ENCODE results near the gene COG5. TPM values are rescaled to one million over a fixed set of nuclear protein-coding genes. Genes with fewer than 3 reads are reported as not detected.

The COG5 gene
- total RNA-seq, 1 donor from 2014 or later = 36.3 TPM

DNA sequence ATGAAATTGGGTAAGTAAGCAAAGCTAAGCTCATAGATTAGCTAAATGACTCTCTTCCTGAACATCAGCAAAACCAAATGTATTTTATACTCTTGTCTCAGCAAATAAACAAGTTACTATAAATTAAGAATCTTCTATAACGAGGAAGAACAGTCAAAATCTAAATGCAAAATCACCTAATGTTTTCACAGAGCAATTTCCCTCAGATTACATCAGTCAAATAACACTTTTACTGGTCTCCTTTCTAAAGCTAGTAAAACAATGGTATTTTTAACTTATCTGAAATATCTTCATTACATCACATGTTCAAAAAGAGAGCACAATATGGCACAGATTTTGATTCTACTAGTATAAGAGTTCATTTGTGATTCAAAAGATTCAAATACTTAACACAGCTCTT, 110.3 kb downstream of the COG5 start:
- TF ChIP-seq, protein P1, sequence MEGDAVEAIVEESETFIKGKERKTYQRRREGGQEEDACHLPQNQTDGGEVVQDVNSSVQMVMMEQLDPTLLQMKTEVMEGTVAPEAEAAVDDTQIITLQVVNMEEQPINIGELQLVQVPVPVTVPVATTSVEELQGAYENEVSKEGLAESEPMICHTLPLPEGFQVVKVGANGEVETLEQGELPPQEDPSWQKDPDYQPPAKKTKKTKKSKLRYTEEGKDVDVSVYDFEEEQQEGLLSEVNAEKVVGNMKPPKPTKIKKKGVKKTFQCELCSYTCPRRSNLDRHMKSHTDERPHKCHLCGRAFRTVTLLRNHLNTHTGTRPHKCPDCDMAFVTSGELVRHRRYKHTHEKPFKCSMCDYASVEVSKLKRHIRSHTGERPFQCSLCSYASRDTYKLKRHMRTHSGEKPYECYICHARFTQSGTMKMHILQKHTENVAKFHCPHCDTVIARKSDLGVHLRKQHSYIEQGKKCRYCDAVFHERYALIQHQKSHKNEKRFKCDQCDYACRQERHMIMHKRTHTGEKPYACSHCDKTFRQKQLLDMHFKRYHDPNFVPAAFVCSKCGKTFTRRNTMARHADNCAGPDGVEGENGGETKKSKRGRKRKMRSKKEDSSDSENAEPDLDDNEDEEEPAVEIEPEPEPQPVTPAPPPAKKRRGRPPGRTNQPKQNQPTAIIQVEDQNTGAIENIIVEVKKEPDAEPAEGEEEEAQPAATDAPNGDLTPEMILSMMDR (IDR thresholded peaks at IDR 0.05; ENCODE audit: insufficient read depth, low read length, severe bottlenecking) = no peak
- FAIRE-seq = no peak
- no peak overlapping the region for H3K4me3 ChIP-seq (ENCODE audit: low read depth, low read length)

DNA sequence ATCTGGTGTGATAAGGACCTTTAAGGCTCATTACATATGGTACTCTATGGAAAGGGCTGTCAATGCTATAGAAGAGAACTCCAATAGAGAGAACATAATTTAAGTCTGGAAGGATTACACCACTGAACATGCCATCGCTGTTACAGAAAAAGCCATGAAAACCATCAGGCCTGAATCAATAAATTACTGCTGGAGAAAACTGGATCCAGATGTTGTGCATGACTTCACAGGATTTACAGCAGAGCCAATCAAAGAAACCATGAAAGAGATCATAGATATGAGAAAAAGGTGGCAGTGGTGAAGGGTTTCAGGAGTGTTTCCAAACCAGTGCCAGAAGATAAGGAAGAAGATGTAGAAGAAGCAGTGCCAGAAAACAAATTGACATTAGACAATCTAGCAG, 112.8 kb downstream of the COG5 start:
- no peak for FAIRE-seq
- DNase-seq (ENCODE audit: low read depth) = no peak
- H3K4me3 ChIP-seq (ENCODE audit: low read depth, low read length) = no peak overlapping the region
- H3K27me3 ChIP-seq (ENCODE audit: control insufficient read depth, insufficient read depth, low read length) = no peaks in the 10 kb centered on the region
- TF ChIP-seq, protein P1 (IDR thresholded peaks at IDR 0.05; ENCODE audit: insufficient read depth, low read length, severe bottlenecking) = no peak
- H3K36me3 ChIP-seq (ENCODE audit: control insufficient read depth, insufficient read depth, low read length) = no peaks in the 10 kb centered on the region

More for the DNA sequence above, 110.3 kb downstream of the COG5 start:
- Histone ChIP-seq H3K27me3 (ENCODE audit: control insufficient read depth, insufficient read depth, low read length) (no peaks in the 10 kb centered on the region), H3K36me3 (ENCODE audit: control insufficient read depth, insufficient read depth, low read length) (no peaks in the 10 kb centered on the region)
- no peak for DNase-seq (ENCODE audit: low read depth)

DNA sequence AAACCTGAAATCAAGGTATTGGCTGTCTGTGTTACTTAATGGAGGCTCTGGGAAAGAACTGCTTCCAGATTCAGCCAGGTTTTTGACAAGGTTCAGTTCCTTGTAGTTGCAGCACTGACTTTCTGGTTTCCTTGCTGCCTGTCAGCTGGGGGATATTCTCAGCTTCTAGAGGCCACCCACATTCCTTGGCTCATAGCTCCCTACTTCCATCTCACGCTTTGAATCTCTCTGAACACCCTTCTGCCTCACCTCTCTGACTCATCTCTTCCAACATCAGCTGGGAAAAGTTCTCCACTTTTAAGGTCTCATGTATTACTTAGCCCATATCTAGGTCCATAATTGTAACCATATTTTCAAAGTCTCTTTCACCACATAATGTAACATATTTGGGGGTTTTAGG, 116.7 kb downstream of the COG5 start:
- FAIRE-seq (peak; percentile 18), DNase-seq (ENCODE audit: low read depth) (peak; percentile 50)
- no peak overlapping the region for H3K4me3 ChIP-seq (ENCODE audit: low read depth, low read length)
- TF ChIP-seq, protein P1 (IDR thresholded peaks at IDR 0.05; ENCODE audit: insufficient read depth, low read length, severe bottlenecking) = no peak
- no peaks in the 10 kb centered on the region for H3K36me3 ChIP-seq (ENCODE audit: control insufficient read depth, insufficient read depth, low read length)
- H3K27me3 ChIP-seq (ENCODE audit: control insufficient read depth, insufficient read depth, low read length) = no peaks in the 10 kb centered on the region

DNA sequence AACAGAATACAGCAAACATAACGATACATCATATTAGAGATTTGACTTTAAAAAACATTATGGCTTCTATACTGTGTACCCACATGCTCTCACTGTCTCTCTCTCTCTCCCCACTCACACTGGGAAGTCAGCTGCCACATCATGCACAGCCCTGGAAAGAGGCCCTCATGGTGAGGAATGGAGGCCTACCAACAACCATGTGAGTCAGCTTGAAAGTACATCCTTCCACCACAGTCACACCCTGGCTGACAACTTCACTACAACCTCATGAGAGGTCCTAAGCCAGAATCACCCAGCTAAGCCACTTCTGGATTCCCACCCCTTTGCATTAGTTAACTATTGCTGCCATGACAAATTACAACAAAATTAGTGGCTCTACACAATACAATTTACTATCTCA, 117.2 kb downstream of the COG5 start:
- FAIRE-seq = peak; percentile 47
- Histone ChIP-seq H3K36me3 (ENCODE audit: control insufficient read depth, insufficient read depth, low read length) (no peaks in the 10 kb centered on the region), H3K27me3 (ENCODE audit: control insufficient read depth, insufficient read depth, low read length) (no peaks in the 10 kb centered on the region), H3K4me3 (ENCODE audit: low read depth, low read length) (no peak overlapping the region)
- TF ChIP-seq, protein P1 (IDR thresholded peaks at IDR 0.05; ENCODE audit: insufficient read depth, low read length, severe bottlenecking) = no peak
- peak; percentile 51 for DNase-seq (ENCODE audit: low read depth)

DNA sequence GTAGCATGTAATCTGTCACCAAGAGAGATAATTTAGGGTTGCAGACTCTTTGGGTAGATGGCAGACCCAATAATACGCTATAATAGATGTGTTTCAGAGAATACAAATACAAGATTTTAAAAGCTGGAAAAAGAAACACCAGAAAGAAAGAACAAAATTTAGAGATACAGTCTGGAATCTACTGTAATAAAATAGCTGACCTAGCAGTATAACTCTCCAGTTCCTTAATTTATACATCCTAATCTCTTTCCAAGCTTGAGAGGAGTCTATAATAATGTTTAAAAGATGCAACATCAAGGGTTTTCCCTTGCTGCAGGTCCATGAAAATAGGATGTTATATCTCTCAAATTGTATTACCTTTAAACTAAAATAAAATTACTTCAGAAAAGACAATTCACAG, 121.0 kb downstream of the COG5 start:
- H3K4me3 ChIP-seq (ENCODE audit: low read depth, low read length) = no peak overlapping the region
- TF ChIP-seq, protein P1 (IDR thresholded peaks at IDR 0.05; ENCODE audit: insufficient read depth, low read length, severe bottlenecking) = no peak
- no peaks in the 10 kb centered on the region for H3K36me3 ChIP-seq (ENCODE audit: control insufficient read depth, insufficient read depth, low read length)
- no peaks in the 10 kb centered on the region for H3K27me3 ChIP-seq (ENCODE audit: control insufficient read depth, insufficient read depth, low read length)
- DNase-seq (ENCODE audit: low read depth) = no peak
- no peak for FAIRE-seq

Data from bronchial epithelial cell (primary cell).